Central memory CD4-positive, alpha-beta T cell (primary cell): ENCODE measurements around the gene TNFSF13.
"Not testable (repeated sequence)": the region's sequence is repeated elsewhere in the genome, so short reads cannot be mapped to it uniquely, and the experiment has no call there.

Experiments
- DNase-seq: peaks from one replicate; pipeline ENCODE4 v3.0.0; 2022

TNFSF13 gene

GRCh38 chr17:7593296-7593695, 34.7 kb downstream of the TNFSF13 start:
- DNase-seq, result no peak

- DNase-seq, result not testable (repeated sequence)
Observed at GRCh38 chr17:7597561-7597960, 39.0 kb downstream of the TNFSF13 start.

- no peak for DNase-seq
Observed at GRCh38 chr17:7606280-7606679, 47.7 kb downstream of the TNFSF13 start.

- no peak for DNase-seq
Observed at GRCh38 chr17:7610641-7611040, 52.1 kb downstream of the TNFSF13 start.
